ENCODE data around the gene TMF1.

The TMF1 gene

DNA sequence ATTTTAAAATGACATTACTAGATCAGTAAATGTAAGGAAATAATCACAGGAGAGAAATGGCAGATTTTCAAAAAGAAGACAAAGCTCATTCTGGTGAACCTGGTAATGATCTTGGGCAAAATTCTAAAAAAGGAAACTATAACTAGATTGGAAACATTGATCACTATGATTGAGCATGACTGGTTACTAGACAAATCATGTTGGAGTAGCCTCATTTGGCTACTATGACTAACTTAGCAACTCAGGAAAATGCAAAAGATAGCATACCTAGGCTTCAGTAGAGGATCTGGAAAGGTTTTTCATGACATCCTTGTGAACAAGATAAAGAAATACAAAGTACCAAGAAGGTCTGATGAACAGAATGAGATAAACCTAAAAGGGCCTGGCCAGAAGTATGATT, 7.6 kb upstream of the TMF1 start:
- DNase-seq (ENCODE audit: low read depth): no peak
- TF ChIP-seq CTCF (IDR thresholded peaks at IDR 0.05; ENCODE audit: low read depth, low read length) (no peak), MAX (IDR thresholded peaks at IDR 0.05; ENCODE audit: low read depth, low read length) (no peak), MYC (IDR thresholded peaks at IDR 0.05; ENCODE audit: low read depth, low read length) (no peak), POLR2A (IDR thresholded peaks at IDR 0.05; ENCODE audit: extremely low read depth, insufficient read length) (no peak)
- H3K4me3 ChIP-seq (ENCODE audit: low read depth, low read length): no peak overlapping the region

- DNase-seq (ENCODE audit: low read depth): no peak
- H3K4me3 ChIP-seq (ENCODE audit: low read depth, low read length): no peak overlapping the region
- TF ChIP-seq MYC (IDR thresholded peaks at IDR 0.05; ENCODE audit: low read depth, low read length) (no peak), CTCF (IDR thresholded peaks at IDR 0.05; ENCODE audit: low read depth, low read length) (no peak), POLR2A (IDR thresholded peaks at IDR 0.05; ENCODE audit: extremely low read depth, insufficient read length) (no peak), MAX (IDR thresholded peaks at IDR 0.05; ENCODE audit: low read depth, low read length) (no peak)
These were observed 6.8 kb upstream of the TMF1 start for GRCh38 chr3:69058947-69059224.

DNA sequence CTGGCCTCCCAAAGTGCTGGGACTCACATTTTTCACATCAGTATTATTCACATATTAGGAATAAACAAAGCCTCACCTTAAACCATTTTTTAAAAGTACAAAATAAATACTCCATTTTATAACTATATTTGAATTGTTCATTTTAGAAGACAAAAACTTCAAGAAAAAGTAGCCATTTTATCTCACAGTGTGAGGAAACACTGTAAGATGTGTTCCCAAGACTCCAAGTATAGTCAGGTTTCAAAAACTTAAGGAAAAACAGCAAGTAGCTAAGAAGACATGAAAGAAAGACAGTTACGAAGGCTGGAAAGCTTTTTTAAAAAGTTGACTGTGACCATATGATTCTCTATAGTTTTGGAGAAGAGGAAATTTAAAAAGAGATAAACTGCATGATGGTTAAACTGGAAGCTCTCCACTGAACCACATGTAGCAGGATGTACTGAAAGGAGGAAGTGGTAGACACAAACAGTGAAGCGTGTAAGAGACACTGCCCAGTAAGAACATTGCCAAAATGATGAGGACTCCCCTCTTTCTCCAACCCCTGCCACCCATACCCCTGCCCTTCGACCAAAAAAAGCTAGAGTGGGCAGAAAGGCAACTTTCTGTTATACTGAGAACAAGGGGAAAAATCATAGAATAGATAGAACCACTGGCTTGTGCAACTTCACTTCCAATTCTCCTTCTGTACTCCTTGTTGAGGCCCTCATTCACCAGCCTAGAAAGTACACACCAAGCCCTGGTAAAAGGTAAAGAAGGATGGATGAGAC, 6.2 kb upstream of the TMF1 start:
- DNase-seq (ENCODE audit: low read depth): peak; percentile 50
- no peak overlapping the region for H3K4me3 ChIP-seq (ENCODE audit: low read depth, low read length)
- TF ChIP-seq CTCF (IDR thresholded peaks at IDR 0.05; ENCODE audit: low read depth, low read length) (no peak), MAX (IDR thresholded peaks at IDR 0.05; ENCODE audit: low read depth, low read length) (peak; percentile 52), MYC (IDR thresholded peaks at IDR 0.05; ENCODE audit: low read depth, low read length) (peak; percentile 77), POLR2A (IDR thresholded peaks at IDR 0.05; ENCODE audit: extremely low read depth, insufficient read length) (no peak)

DNA sequence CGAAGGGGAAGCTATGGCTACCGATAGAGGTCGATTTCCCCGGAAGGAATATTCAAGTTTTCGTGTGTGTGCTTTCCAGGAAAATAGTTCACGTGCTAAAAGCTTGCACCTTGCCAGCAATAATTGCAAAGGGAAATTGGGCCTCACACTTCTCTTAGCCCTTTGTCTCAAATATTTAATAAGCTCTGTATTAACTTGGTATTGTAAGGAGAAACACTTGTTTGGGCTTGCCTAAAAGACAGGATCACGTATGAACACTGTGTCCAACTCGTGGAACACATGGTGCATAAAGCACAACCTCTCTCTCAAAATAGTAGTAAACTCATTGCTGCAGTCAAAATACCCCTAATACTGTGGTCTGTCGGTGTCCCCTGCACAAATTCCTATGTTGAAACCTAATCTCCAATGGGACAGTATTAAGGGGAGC, 352 bp upstream of the TMF1 start:
- TF ChIP-seq CTCF (IDR thresholded peaks at IDR 0.05; ENCODE audit: low read depth, low read length) (no peak), MAX (IDR thresholded peaks at IDR 0.05; ENCODE audit: low read depth, low read length) (no peak), MYC (IDR thresholded peaks at IDR 0.05; ENCODE audit: low read depth, low read length) (no peak), POLR2A (IDR thresholded peaks at IDR 0.05; ENCODE audit: extremely low read depth, insufficient read length) (no peak)
- no peak for DNase-seq (ENCODE audit: low read depth)
- peak overlapping the region; percentile 73 for H3K4me3 ChIP-seq (ENCODE audit: low read depth, low read length)

- TF ChIP-seq CTCF (IDR thresholded peaks at IDR 0.05; ENCODE audit: low read depth, low read length): no peak
- TF ChIP-seq MAX (IDR thresholded peaks at IDR 0.05; ENCODE audit: low read depth, low read length): no peak
- no peak for TF ChIP-seq POLR2A (IDR thresholded peaks at IDR 0.05; ENCODE audit: extremely low read depth, insufficient read length)
- peak overlapping the region; percentile 3 for H3K4me3 ChIP-seq (ENCODE audit: low read depth, low read length)
- DNase-seq (ENCODE audit: low read depth): no peak
These were observed 3.1 kb downstream of the TMF1 start for GRCh38 chr3:69048990-69049389.
